Panc1 (cell line): Measurements from ENCODE around the gene VASH2. TPM values are rescaled to one million over a fixed set of nuclear protein-coding genes. Genes with fewer than 3 reads are reported as not detected.

Source experiments
- ATAC-seq: fragments of 200-7000 bp; cut with Tn5 transposase; 2 replicates; pipeline ENCODE4 v1.9.1; 2020; ENCODE audit warnings: mild to moderate bottlenecking, moderate library complexity
- BruUV-seq: library from RNA; stranded (reverse); fragments of 400-500 nt; replicated peaks from 2 replicates; lab custom pipeline; 2021; lab: Mats Ljungman, UMichigan
- CTCF ChIA-PET: fragments of 300-600 bp; sonication (Branson Sonifier 250); formaldehyde crosslinking; loops from one replicate; lab custom pipeline; 2022; ENCODE audit warnings: antibody characterized with exemption; lab: Charles Lee
- POLR2A ChIA-PET: fragments of 300-600 bp; sonication (Branson Sonifier 250); formaldehyde crosslinking; loops from one replicate; lab custom pipeline; 2022; ENCODE audit warnings: antibody characterized with exemption; lab: Charles Lee
- DNase-seq: peaks from one replicate; pipeline ENCODE4 v3.0.0-alpha.2; 2010; ENCODE audit warnings: low read depth, low spot score
- H3K27ac ChIP-seq: 2 replicates; pipeline ENCODE4 v1.5.1; 2011; ENCODE audit warnings: mild to moderate bottlenecking, low read length, inconsistent platforms
- H3K27me3 ChIP-seq: fragments of 200-500 bp; sonication (Bioruptor generic); 2 replicates; pipeline ENCODE4 v1.6.0; 2014; ENCODE audit warnings: low read length, inconsistent platforms; ENCODE audit not compliant: control insufficient read depth, insufficient read depth
- H3K36me3 ChIP-seq: fragments of 200-500 bp; sonication (Bioruptor generic); 2 replicates; pipeline ENCODE4 v1.5.1; 2014; ENCODE audit warnings: inconsistent platforms, mild to moderate bottlenecking, low read length, moderate library complexity; ENCODE audit not compliant: control insufficient read depth, insufficient read depth
- H3K4me1 ChIP-seq: 2 replicates; pipeline ENCODE4 v1.5.1; 2011; ENCODE audit warnings: inconsistent platforms, mild to moderate bottlenecking, low read length, moderate library complexity; ENCODE audit not compliant: control insufficient read depth, insufficient read depth
- H3K4me3 ChIP-seq, 2 experiments: 2 replicates each; pipeline ENCODE4 v1.5.1; 2011 to 2012; ENCODE audit warnings: low read depth in 2 of 2, low read length in 2 of 2, mild to moderate bottlenecking in 2 of 2, inconsistent platforms in 1 of 2, moderate library complexity in 1 of 2
- H3K9me3 ChIP-seq: fragments of 200-500 bp; sonication (Bioruptor generic); 2 replicates; pipeline ENCODE4 v1.5.1; 2014; ENCODE audit warnings: low read depth, mild to moderate bottlenecking, inconsistent platforms, low read length, moderate library complexity; ENCODE audit not compliant: control insufficient read depth, insufficient read depth
- CTCF ChIP-seq: fragments of 450-650 bp; IDR thresholded peaks from 2 replicates; pipeline ENCODE4 v1.5.1; 2017; ENCODE audit warnings: mild to moderate bottlenecking
- POLR2AphosphoS5 ChIP-seq: IDR thresholded peaks from 2 replicates; pipeline ENCODE4 v1.6.1; 2012; ENCODE audit warnings: mild to moderate bottlenecking, low read depth, low read length, moderate library complexity
- SIN3A ChIP-seq: IDR thresholded peaks from 2 replicates; pipeline ENCODE4 v1.6.1; 2012; ENCODE audit warnings: low read depth, mild to moderate bottlenecking, low read length, moderate library complexity, borderline replicate concordance; ENCODE audit not compliant: insufficient read depth
- TCF7L2 ChIP-seq: IDR thresholded peaks from 2 replicates; pipeline ENCODE4 v1.6.1; 2011; ENCODE audit warnings: mild to moderate bottlenecking, low read depth, low read length, inconsistent platforms
- in situ Hi-C: cut with HindIII; loops from 2 replicates; pipeline ENCODE4 v1.10.0; 2016; ENCODE audit warnings: low sequenced_read_pairs, low pct_unique_long_range_greater_than_20kb
- intact Hi-C: fragments of 100-400 bp; cut with micrococcal nuclease; formaldehyde crosslinking; loops from one replicate; pipeline ENCODE4 v1.10.0; 2022; ENCODE audit not compliant: unreplicated experiment
- total RNA-seq: library from RNA; stranded (reverse); gene quantifications from one replicate; pipeline ENCODE4 v1.2.1, GENCODE V29; 2021; ENCODE audit not compliant: unreplicated experiment
- TF ChIP-seq, protein P1 (sequence below), 2 experiments: IDR thresholded peaks; 2 replicates each; pipeline ENCODE4 v1.6.1; 2011 to 2012; ENCODE audit warnings: low read depth in 2 of 2, control low read depth in 1 of 2, low read length in 1 of 2, mild to moderate bottlenecking in 1 of 2, moderate library complexity in 1 of 2; ENCODE audit not compliant: insufficient read depth in 1 of 2

VASH2 gene
- total RNA-seq, 1 experiment from 2014 or later: 1.7 TPM

GRCh38 chr1:212951126-212951946, 995 bp downstream of the VASH2 start:
- H3K27ac ChIP-seq: no peak overlapping the region
- no peaks in the 10 kb centered on the region for H3K4me1 ChIP-seq
- CTCF ChIA-PET: interaction anchor here (0.5 kb wide), 1 partner anchor 130 kb away, joined by 5 read pairs; no protein-coding TSS in a partner anchor
- H3K4me3 ChIP-seq: peak overlapping the region; percentile 53 to 67
- ATAC-seq: peak; percentile 9; the same call in 1 of the 2 replicates
- H3K27me3 ChIP-seq: peaks cover 8% of the 10 kb centered on the region; the same call in 1 of the 2 replicates
- BruUV-seq: no TSS peak
- intact Hi-C loops (no loop called here), in situ Hi-C loops (no loop called here)
- no peak for TF ChIP-seq POLR2AphosphoS5
- TF ChIP-seq CTCF: no peak
- no peak for TF ChIP-seq SIN3A
- TF ChIP-seq TCF7L2: no peak
- TF ChIP-seq, protein P1, sequence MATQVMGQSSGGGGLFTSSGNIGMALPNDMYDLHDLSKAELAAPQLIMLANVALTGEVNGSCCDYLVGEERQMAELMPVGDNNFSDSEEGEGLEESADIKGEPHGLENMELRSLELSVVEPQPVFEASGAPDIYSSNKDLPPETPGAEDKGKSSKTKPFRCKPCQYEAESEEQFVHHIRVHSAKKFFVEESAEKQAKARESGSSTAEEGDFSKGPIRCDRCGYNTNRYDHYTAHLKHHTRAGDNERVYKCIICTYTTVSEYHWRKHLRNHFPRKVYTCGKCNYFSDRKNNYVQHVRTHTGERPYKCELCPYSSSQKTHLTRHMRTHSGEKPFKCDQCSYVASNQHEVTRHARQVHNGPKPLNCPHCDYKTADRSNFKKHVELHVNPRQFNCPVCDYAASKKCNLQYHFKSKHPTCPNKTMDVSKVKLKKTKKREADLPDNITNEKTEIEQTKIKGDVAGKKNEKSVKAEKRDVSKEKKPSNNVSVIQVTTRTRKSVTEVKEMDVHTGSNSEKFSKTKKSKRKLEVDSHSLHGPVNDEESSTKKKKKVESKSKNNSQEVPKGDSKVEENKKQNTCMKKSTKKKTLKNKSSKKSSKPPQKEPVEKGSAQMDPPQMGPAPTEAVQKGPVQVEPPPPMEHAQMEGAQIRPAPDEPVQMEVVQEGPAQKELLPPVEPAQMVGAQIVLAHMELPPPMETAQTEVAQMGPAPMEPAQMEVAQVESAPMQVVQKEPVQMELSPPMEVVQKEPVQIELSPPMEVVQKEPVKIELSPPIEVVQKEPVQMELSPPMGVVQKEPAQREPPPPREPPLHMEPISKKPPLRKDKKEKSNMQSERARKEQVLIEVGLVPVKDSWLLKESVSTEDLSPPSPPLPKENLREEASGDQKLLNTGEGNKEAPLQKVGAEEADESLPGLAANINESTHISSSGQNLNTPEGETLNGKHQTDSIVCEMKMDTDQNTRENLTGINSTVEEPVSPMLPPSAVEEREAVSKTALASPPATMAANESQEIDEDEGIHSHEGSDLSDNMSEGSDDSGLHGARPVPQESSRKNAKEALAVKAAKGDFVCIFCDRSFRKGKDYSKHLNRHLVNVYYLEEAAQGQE (IDR thresholded peaks at IDR 0.05; ENCODE audit: insufficient read depth in 1 of 2, low read depth in 2 of 2, low read length in 1 of 2): no peak
- POLR2A ChIA-PET: no interaction called here
- DNase-seq: no peak
- no peaks in the 10 kb centered on the region for H3K36me3 ChIP-seq
- H3K9me3 ChIP-seq: no peaks in the 10 kb centered on the region

DNA sequence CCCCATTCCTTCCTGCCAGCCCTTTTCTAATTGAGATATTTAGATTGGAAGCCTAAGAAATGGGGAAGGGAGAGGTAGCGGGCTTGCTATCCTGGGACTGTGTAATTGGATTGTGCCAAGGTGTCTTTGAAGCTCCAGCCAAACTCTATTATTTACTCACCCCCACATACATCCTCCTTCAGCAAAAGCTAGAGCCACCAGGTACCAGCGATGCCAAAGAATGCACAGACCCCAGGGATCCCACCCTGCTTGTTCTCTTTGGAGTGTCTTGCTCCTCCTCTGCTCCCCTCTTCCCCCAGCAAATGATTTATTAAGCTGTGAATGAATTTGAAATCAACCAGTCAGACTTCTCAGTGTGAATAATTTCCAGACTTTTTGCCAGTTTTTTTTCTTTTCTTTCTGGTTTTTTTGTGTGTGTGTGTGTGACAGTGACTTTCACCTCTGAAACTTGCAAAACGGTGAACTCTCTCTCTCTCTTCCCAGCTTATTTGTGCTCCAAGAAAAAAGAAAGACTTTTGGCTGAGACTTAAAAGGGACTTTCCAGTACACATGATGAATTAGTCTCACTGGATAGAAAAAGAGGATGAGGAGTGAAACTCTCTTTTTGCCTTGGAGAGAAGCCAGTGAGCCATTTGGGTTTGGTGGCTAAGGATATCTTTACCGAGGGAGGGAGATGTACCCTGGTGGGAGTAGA, 1.8 kb downstream of the VASH2 start:
- DNase-seq: no peak
- no peak for ATAC-seq
- Histone ChIP-seq H3K4me3 (no peak overlapping the region), H3K9me3 (no peaks in the 10 kb centered on the region), H3K4me1 (no peaks in the 10 kb centered on the region), H3K27ac (no peak overlapping the region), H3K36me3 (no peaks in the 10 kb centered on the region), H3K27me3 (peaks cover 5% of the 10 kb centered on the region; the same call in 1 of the 2 replicates)
- TF ChIP-seq CTCF: no peak
- no peak for TF ChIP-seq SIN3A
- TF ChIP-seq POLR2AphosphoS5: no peak
- no peak for TF ChIP-seq TCF7L2
- TF ChIP-seq, protein P1 (IDR thresholded peaks at IDR 0.05; ENCODE audit: insufficient read depth in 1 of 2, low read depth in 2 of 2, low read length in 1 of 2): no peak
- CTCF ChIA-PET: no interaction called here
- in situ Hi-C loops (no loop called here), intact Hi-C loops (no loop called here)
- no TSS peak for BruUV-seq
- POLR2A ChIA-PET: no interaction called here
